GM12865 (cell line): ENCODE results near the gene CCDC200.
A peak's percentile ranks its signal among the peaks of the same experiment; 100 is the strongest.

Source experiments
- DNase-seq: peaks from one replicate; pipeline ENCODE4 v3.0.0; 2010; ENCODE audit warnings: low read depth
- H3K4me3 ChIP-seq: 2 replicates; pipeline ENCODE4 v1.5.1; 2011; ENCODE audit warnings: mild to moderate bottlenecking, low read depth, low read length, control low read depth
- CTCF ChIP-seq: IDR thresholded peaks from 2 replicates; pipeline ENCODE4 v1.5.1; 2011; ENCODE audit warnings: low read length, control low read depth, low read depth, inconsistent platforms; ENCODE audit not compliant: insufficient read depth; ENCODE audit errors: missing control alignments

CCDC200 gene

GRCh38 chr17:43216369-43216761 is 12.1 kb downstream of the CCDC200 start:
- TF ChIP-seq CTCF = no peak
- DNase-seq = no peak
- no peak overlapping the region for H3K4me3 ChIP-seq

GRCh38 chr17:43215341-43215740 is 13.1 kb downstream of the CCDC200 start:
- no peak for TF ChIP-seq CTCF
- no peak overlapping the region for H3K4me3 ChIP-seq
- no peak for DNase-seq

GRCh38 chr17:43213545-43213944 is 14.9 kb downstream of the CCDC200 start:
- no peak overlapping the region for H3K4me3 ChIP-seq

GRCh38 chr17:43212641-43213490 is 15.6 kb downstream of the CCDC200 start:
- peak overlapping the region; percentile 90 for H3K4me3 ChIP-seq
- no peak for TF ChIP-seq CTCF
- DNase-seq = peak; percentile 36

More at GRCh38 chr17:43213545-43213944, 14.9 kb downstream of the CCDC200 start:
- DNase-seq = no peak
- no peak for TF ChIP-seq CTCF

GRCh38 chr17:43211480-43212402 is 16.7 kb downstream of the CCDC200 start, which contains the start of gene TMEM106A:
TMEM106A (plus strand) TSS chr17:43211875; CDS start chr17:43213042, 1,167 bp downstream.
- peak within 1 kb of the TSS; percentile 90 for H3K4me3 ChIP-seq
- peak; percentile 40 for TF ChIP-seq CTCF
- DNase-seq = peak; percentile 89

- DNase-seq = no peak
- no peak for TF ChIP-seq CTCF
- H3K4me3 ChIP-seq = peak overlapping the region; percentile 90
Observed at GRCh38 chr17:43211123-43211479, 17.3 kb downstream of the CCDC200 start.
